Neuron (in vitro differentiated cells): Measurements from ENCODE around the gene PRR15L.
A peak's percentile ranks its signal among the peaks of the same experiment; 100 is the strongest.
"Not testable (repeated sequence)": the region's sequence is repeated elsewhere in the genome, so short reads cannot be mapped to it uniquely, and the experiment has no call there.

ENCODE experiments used
- H2AFZ ChIP-seq: one replicate; pipeline ENCODE4 v1.6.1; 2013; ENCODE audit warnings: low read depth, mild to moderate bottlenecking, inconsistent platforms, low read length, moderate library complexity
- H3K27me3 ChIP-seq: one replicate; pipeline ENCODE4 v1.6.1; 2013; ENCODE audit warnings: low read length; ENCODE audit not compliant: insufficient read depth
- H3K36me3 ChIP-seq: one replicate; pipeline ENCODE4 v1.6.1; 2013; ENCODE audit warnings: low read length; ENCODE audit not compliant: insufficient read depth
- H3K4me1 ChIP-seq: one replicate; pipeline ENCODE4 v1.6.1; 2013; ENCODE audit warnings: low read length; ENCODE audit not compliant: insufficient read depth
- H3K4me3 ChIP-seq: 2 replicates; pipeline ENCODE4 v1.5.1; 2013; ENCODE audit warnings: mild to moderate bottlenecking, low read length, moderate library complexity
- H3K9me3 ChIP-seq: one replicate; pipeline ENCODE4 v1.6.1; 2013; ENCODE audit warnings: low read length

PRR15L gene

GRCh38 chr17:47948706-47949196, 8.9 kb downstream of the PRR15L start:
- Histone ChIP-seq H3K36me3 (no peaks in the 10 kb centered on the region), H3K4me1 (peaks cover 4% of the 10 kb centered on the region), H3K4me3 (no peak overlapping the region), H2AFZ (peak overlapping the region; percentile 49), H3K9me3 (no peaks in the 10 kb centered on the region), H3K27me3 (no peaks in the 10 kb centered on the region)

GRCh38 chr17:47946929-47947397, 10.7 kb downstream of the PRR15L start:
- Histone ChIP-seq H3K27me3 (no peaks in the 10 kb centered on the region), H3K4me3 (no peak overlapping the region), H2AFZ (no peak overlapping the region), H3K9me3 (no peaks in the 10 kb centered on the region), H3K36me3 (no peaks in the 10 kb centered on the region), H3K4me1 (peaks cover 9% of the 10 kb centered on the region)

- no peaks in the 10 kb centered on the region for H3K9me3 ChIP-seq
- H3K27me3 ChIP-seq = no peaks in the 10 kb centered on the region
- H3K4me1 ChIP-seq = peaks cover 13% of the 10 kb centered on the region
- H3K36me3 ChIP-seq = no peaks in the 10 kb centered on the region
- H2AFZ ChIP-seq = no peak overlapping the region
- no peak overlapping the region for H3K4me3 ChIP-seq
Measured at GRCh38 chr17:47946516-47946915, 11.2 kb downstream of the PRR15L start.

- no peaks in the 10 kb centered on the region for H3K36me3 ChIP-seq
- H2AFZ ChIP-seq = no peak overlapping the region
- H3K4me1 ChIP-seq = peaks cover 17% of the 10 kb centered on the region
- no peak overlapping the region for H3K4me3 ChIP-seq
- no peaks in the 10 kb centered on the region for H3K27me3 ChIP-seq
- H3K9me3 ChIP-seq = no peaks in the 10 kb centered on the region
Measured at GRCh38 chr17:47945529-47946508, 11.9 kb downstream of the PRR15L start.

GRCh38 chr17:47945080-47945479, 12.6 kb downstream of the PRR15L start:
- no peak overlapping the region for H2AFZ ChIP-seq
- no peaks in the 10 kb centered on the region for H3K36me3 ChIP-seq
- peaks cover 18% of the 10 kb centered on the region for H3K4me1 ChIP-seq
- H3K27me3 ChIP-seq = no peaks in the 10 kb centered on the region
- no peak overlapping the region for H3K4me3 ChIP-seq
- no peaks in the 10 kb centered on the region for H3K9me3 ChIP-seq

GRCh38 chr17:47942568-47942967, 15.1 kb downstream of the PRR15L start:
- H3K4me1 ChIP-seq = peaks cover 20% of the 10 kb centered on the region
- H3K36me3 ChIP-seq = no peaks in the 10 kb centered on the region
- H3K4me3 ChIP-seq = peak overlapping the region; percentile 65
- no peaks in the 10 kb centered on the region for H3K27me3 ChIP-seq
- H3K9me3 ChIP-seq = no peaks in the 10 kb centered on the region
- no peak overlapping the region for H2AFZ ChIP-seq

- peak overlapping the region; percentile 85 for H2AFZ ChIP-seq
- no peaks in the 10 kb centered on the region for H3K9me3 ChIP-seq
- no peaks in the 10 kb centered on the region for H3K36me3 ChIP-seq
- peaks cover 20% of the 10 kb centered on the region for H3K4me1 ChIP-seq
- H3K4me3 ChIP-seq = peak overlapping the region; percentile 65
- H3K27me3 ChIP-seq = no peaks in the 10 kb centered on the region
Measured at GRCh38 chr17:47942096-47942510, 15.6 kb downstream of the PRR15L start.

GRCh38 chr17:47941246-47942095, 16.2 kb downstream of the PRR15L start, which contains the start of gene PNPO:
Gene PNPO, plus strand, starts transcription at chr17:47941571. Its CDS starts 105 bp downstream, at chr17:47941676.
- Histone ChIP-seq H3K27me3 (no peaks in the 10 kb centered on the region), H2AFZ (peak within 1 kb of the TSS; percentile 85), H3K4me1 (peaks cover 20% of the 10 kb centered on the region), H3K9me3 (no peaks in the 10 kb centered on the region), H3K36me3 (no peaks in the 10 kb centered on the region), H3K4me3 (peak within 1 kb of the TSS; percentile 65)

GRCh38 chr17:47937941-47938340, 19.7 kb downstream of the PRR15L start:
- Histone ChIP-seq H3K4me3 (no peak overlapping the region), H3K9me3 (no peaks in the 10 kb centered on the region), H2AFZ (no peak overlapping the region), H3K36me3 (no peaks in the 10 kb centered on the region), H3K27me3 (no peaks in the 10 kb centered on the region), H3K4me1 (peaks cover 20% of the 10 kb centered on the region)

GRCh38 chr17:47935961-47936360, 21.7 kb downstream of the PRR15L start:
- Histone ChIP-seq H3K4me3 (no peak overlapping the region), H2AFZ (no peak overlapping the region)

GRCh38 chr17:47935468-47935867, 22.2 kb downstream of the PRR15L start:
- H3K9me3 ChIP-seq, H3K4me3 ChIP-seq, H3K36me3 ChIP-seq, H2AFZ ChIP-seq, H3K4me1 ChIP-seq, H3K27me3 ChIP-seq: not testable (repeated sequence)

More at GRCh38 chr17:47935961-47936360, 21.7 kb downstream of the PRR15L start:
- Histone ChIP-seq H3K4me1 (peaks cover 9% of the 10 kb centered on the region), H3K9me3 (no peaks in the 10 kb centered on the region), H3K36me3 (no peaks in the 10 kb centered on the region), H3K27me3 (no peaks in the 10 kb centered on the region)

GRCh38 chr17:47934856-47935255, 22.8 kb downstream of the PRR15L start:
- H3K9me3 ChIP-seq = no peaks in the 10 kb centered on the region
- H2AFZ ChIP-seq = no peak overlapping the region
- no peaks in the 10 kb centered on the region for H3K27me3 ChIP-seq
- H3K36me3 ChIP-seq = peaks cover 6% of the 10 kb centered on the region
- peaks cover 6% of the 10 kb centered on the region for H3K4me1 ChIP-seq
- H3K4me3 ChIP-seq = no peak overlapping the region

GRCh38 chr17:47931848-47932247, 25.8 kb downstream of the PRR15L start:
- H2AFZ ChIP-seq = no peak overlapping the region
- no peaks in the 10 kb centered on the region for H3K9me3 ChIP-seq
- H3K4me1 ChIP-seq = no peaks in the 10 kb centered on the region
- no peaks in the 10 kb centered on the region for H3K27me3 ChIP-seq
- H3K4me3 ChIP-seq = no peak overlapping the region
- H3K36me3 ChIP-seq = peaks cover 23% of the 10 kb centered on the region
